HFF-Myc (cell line): ENCODE data around the gene CASP2.
A peak's percentile ranks its signal among the peaks of the same experiment; 100 is the strongest.
"Not testable (repeated sequence)": the region's sequence is repeated elsewhere in the genome, so short reads cannot be mapped to it uniquely, and the experiment has no call there.

Experiments
- DNase-seq: peaks from one replicate; pipeline ENCODE4 v3.0.0-alpha.2; 2011; ENCODE audit warnings: low read depth; ENCODE audit errors: extremely low read depth
- H3K4me3 ChIP-seq: replicated peaks from 2 replicates; pipeline ENCODE4 v1.5.1; 2011; ENCODE audit warnings: low read depth, mild to moderate bottlenecking, control low read depth, low read length
- CTCF ChIP-seq: IDR thresholded peaks from 2 replicates; pipeline ENCODE4 v1.5.1; 2012; ENCODE audit warnings: mild to moderate bottlenecking, low read depth, low read length, control low read depth; ENCODE audit errors: missing control alignments

CASP2 gene

GRCh38 chr7:143289421-143289820 lies 1.3 kb downstream of the CASP2 start:
- no peak for TF ChIP-seq CTCF

GRCh38 chr7:143289888-143290287 lies 1.7 kb downstream of the CASP2 start:
- peak overlapping the region; percentile 93 for H3K4me3 ChIP-seq

More at GRCh38 chr7:143289421-143289820, 1.3 kb downstream of the CASP2 start:
- peak overlapping the region; percentile 93 for H3K4me3 ChIP-seq
- no peak for DNase-seq

GRCh38 chr7:143290293-143290692 lies 2.1 kb downstream of the CASP2 start:
- H3K4me3 ChIP-seq = peak overlapping the region; percentile 93
- DNase-seq = no peak
- TF ChIP-seq CTCF = no peak

More at GRCh38 chr7:143289888-143290287, 1.7 kb downstream of the CASP2 start:
- DNase-seq = not testable (repeated sequence)

- no peak overlapping the region for H3K4me3 ChIP-seq
- DNase-seq = no peak
- no peak for TF ChIP-seq CTCF
Observed at GRCh38 chr7:143292876-143293275, 4.7 kb downstream of the CASP2 start.

GRCh38 chr7:143295870-143296269 lies 7.7 kb downstream of the CASP2 start:
- DNase-seq = no peak
- no peak overlapping the region for H3K4me3 ChIP-seq

GRCh38 chr7:143296686-143297085 lies 8.5 kb downstream of the CASP2 start:
- no peak for TF ChIP-seq CTCF
- DNase-seq = no peak
- no peak overlapping the region for H3K4me3 ChIP-seq

More at GRCh38 chr7:143295870-143296269, 7.7 kb downstream of the CASP2 start:
- no peak for TF ChIP-seq CTCF

- DNase-seq = no peak
- H3K4me3 ChIP-seq = no peak overlapping the region
- TF ChIP-seq CTCF = no peak
Observed at GRCh38 chr7:143299346-143299745, 11.2 kb downstream of the CASP2 start.
